WI38 (cell line): ENCODE results near the gene PRAMEF12.
"Not testable (repeated sequence)": the region's sequence is repeated elsewhere in the genome, so short reads cannot be mapped to it uniquely, and the experiment has no call there.

Experiments used
- H3K4me3 ChIP-seq: 2 replicates; pipeline ENCODE4 v1.5.1; 2011; ENCODE audit warnings: low read depth, mild to moderate bottlenecking, control low read depth, low read length
- CTCF ChIP-seq: IDR thresholded peaks from 2 replicates; pipeline ENCODE4 v1.5.1; 2012; ENCODE audit warnings: low read depth, mild to moderate bottlenecking, control low read depth, low read length

The PRAMEF12 gene

GRCh38 chr1:12811409-12811784, 37.9 kb downstream of the PRAMEF12 start:
- TF ChIP-seq CTCF: no peak
- H3K4me3 ChIP-seq: no peak overlapping the region

- not testable (repeated sequence) for H3K4me3 ChIP-seq
Observed at GRCh38 chr1:12819061-12819460, 45.5 kb downstream of the PRAMEF12 start.
